Right kidney (tissue), 1 donor: ENCODE data around the gene DCAF8.

Experiments
- DNase-seq: peaks from one replicate; pipeline ENCODE4 v3.0.0-alpha.2; 2016

DCAF8 gene

DNA sequence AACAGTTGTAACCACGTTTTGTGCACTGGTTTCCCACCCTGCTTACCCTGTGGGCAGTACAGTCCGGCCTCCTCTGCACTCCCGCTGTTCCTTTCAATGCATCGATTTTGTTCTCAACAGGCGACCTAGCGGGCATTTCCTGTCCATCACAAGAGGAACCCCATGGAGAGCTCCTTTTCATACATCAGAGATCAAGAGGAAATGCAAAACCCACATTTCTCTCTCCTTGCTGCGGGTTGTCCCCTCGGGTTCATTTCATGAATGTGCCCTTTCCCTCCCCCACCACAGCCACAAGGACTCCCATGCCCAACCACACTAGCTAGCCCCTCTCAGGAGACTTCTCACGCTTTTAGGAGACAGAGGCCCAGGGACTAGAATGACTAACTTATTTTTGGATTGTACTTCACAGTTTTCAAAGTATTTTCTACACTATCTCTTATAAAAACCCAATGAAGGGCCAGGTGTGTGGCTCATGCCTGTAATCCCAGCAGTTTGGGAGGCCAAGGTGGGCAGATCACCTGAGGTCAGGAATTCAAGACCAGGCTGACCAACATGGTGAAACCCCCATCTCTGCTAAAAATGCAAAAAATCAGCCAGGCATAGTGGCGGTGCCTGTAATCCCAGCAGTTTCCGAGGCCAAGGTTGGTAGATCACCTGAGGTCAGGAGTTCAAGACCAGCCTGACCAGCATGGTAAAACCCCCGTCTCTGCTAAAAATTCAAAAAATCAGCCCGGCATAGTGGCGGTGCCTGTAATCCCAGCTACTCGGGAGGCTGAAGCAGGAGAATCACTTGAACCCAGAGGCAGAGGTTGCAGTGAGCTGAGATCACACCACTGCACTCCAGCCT lies 92.6 kb downstream of the DCAF8 start:
- DNase-seq: no peak

DNA sequence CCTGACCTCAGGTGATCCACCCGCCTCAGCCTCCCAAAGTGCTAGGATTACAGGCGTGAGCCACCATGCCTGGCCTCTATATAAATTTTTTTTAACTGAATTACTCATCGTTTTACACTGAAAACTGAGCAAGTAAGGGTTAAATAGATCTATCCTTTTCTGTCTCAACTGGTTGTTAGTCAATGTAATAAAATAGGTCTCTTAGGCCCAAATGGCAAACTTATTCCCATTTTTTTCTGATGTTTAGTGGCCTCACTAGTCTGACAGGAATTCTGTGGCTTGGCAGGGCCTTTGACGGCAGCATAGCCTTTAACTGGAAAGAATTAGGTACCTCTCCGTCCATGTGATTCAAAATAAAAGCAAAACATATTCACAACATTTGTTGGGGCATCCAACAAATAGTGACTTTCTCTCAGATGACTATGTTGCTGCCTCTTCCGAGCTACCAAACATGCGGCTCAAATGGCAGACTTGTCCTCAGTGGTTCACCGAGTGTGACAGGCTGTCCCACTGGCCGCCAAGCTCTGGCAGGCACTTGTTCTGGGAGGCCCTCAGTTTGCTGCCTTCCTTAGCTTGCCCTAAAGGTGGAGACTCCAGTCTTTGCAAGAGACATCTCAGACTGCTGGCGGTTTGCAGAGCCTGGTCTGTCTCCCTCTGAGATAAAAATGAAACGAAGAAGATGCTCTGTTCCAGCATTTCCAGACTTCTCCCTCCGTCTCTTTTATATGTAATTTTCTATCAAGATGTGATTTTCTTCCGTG lies 93.6 kb downstream of the DCAF8 start:
- no peak for DNase-seq

DNA sequence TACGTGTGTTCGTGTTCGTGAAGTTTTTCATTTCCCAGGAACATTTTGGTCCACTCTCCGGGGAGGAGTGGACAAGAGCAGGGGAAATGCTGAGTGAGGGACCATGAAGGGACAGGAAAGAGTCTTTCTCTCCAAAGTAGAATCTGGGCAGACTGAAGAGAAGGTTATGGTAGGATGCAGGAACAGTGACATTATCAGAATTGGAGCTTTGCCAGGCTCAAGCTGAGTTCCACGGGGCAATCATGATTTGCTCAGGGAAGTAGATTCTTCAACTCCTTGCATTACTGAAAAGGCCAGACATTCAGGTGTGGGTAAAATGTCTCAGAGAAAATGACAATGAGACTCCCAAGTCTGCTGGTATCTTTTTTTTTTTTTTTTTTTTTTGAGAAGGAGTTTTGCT lies 94.3 kb downstream of the DCAF8 start:
- DNase-seq: no peak

GRCh38 chr1:160167580-160167979 lies 94.8 kb downstream of the DCAF8 start:
- no peak for DNase-seq

DNA sequence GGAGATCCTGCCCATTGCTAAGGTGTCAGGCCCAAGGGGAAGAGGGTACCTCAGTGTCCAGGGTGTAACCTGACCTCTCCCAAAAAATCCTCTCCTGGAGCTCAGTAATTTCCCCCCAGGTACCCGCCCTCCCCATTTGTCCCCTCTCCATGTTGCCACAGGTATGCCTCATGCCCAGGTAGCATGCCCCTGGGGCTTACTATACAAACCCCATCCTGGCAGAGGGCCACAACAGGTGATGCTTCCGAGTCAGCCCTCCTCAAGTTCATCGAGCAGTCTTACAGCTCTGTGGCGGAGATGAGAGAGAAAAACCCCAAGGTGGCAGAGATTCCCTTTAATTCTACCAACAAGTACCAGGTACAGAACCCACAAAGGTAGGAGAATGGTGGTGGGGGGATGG lies 95.3 kb downstream of the DCAF8 start:
- DNase-seq: no peak

- no peak for DNase-seq
These were observed 96.0 kb downstream of the DCAF8 start for GRCh38 chr1:160166166-160166868.
